Mononuclear cell (primary cell): Measurements from ENCODE around the gene DIDO1. TPM values are rescaled to one million over a fixed set of nuclear protein-coding genes. Genes with fewer than 3 reads are reported as not detected.

ENCODE experiments used
- H3K27me3 ChIP-seq: 2 replicates; pipeline ENCODE4 v1.6.0; 2011; ENCODE audit warnings: low read length, control low read depth; ENCODE audit not compliant: insufficient read depth
- H3K4me1 ChIP-seq: 2 replicates; pipeline ENCODE4 v1.5.1; 2011; ENCODE audit warnings: mild to moderate bottlenecking, low read length, control low read depth; ENCODE audit not compliant: insufficient read depth
- H3K4me3 ChIP-seq: 2 replicates; pipeline ENCODE4 v1.5.1; 2011; ENCODE audit warnings: mild to moderate bottlenecking, low read length, moderate library complexity
- H3K9me3 ChIP-seq: 2 replicates; pipeline ENCODE4 v1.5.1; 2011; ENCODE audit warnings: low read depth, mild to moderate bottlenecking, control low read depth, low read length
- total RNA-seq: library from RNA; depleted of rRNA; stranded (reverse); fragments of >200 nt; gene quantifications from one replicate; pipeline ENCODE4 v1.2.3, GENCODE V29; 2012

DIDO1 gene
- total RNA-seq, 1 donor = 55.1 TPM

- H3K4me3 ChIP-seq = no peak overlapping the region
- H3K27me3 ChIP-seq = no peaks in the 10 kb centered on the region
- no peaks in the 10 kb centered on the region for H3K9me3 ChIP-seq
- peaks cover 87% of the 10 kb centered on the region for H3K4me1 ChIP-seq
These were observed 8.2 kb downstream of the DIDO1 start for GRCh38 chr20:62918147-62918546.

- Histone ChIP-seq H3K4me1 (peaks cover 83% of the 10 kb centered on the region), H3K9me3 (no peaks in the 10 kb centered on the region), H3K4me3 (no peak overlapping the region), H3K27me3 (no peaks in the 10 kb centered on the region)
These were observed 8.6 kb downstream of the DIDO1 start for GRCh38 chr20:62917720-62918119.

GRCh38 chr20:62916703-62917476, 9.4 kb downstream of the DIDO1 start:
- Histone ChIP-seq H3K4me1 (peaks cover 76% of the 10 kb centered on the region), H3K27me3 (no peaks in the 10 kb centered on the region), H3K9me3 (no peaks in the 10 kb centered on the region), H3K4me3 (no peak overlapping the region)

- H3K4me1 ChIP-seq = peaks cover 59% of the 10 kb centered on the region
- no peaks in the 10 kb centered on the region for H3K9me3 ChIP-seq
- no peak overlapping the region for H3K4me3 ChIP-seq
- H3K27me3 ChIP-seq = no peaks in the 10 kb centered on the region
These were observed 11.3 kb downstream of the DIDO1 start for GRCh38 chr20:62914970-62915457.

GRCh38 chr20:62914436-62914835, 11.9 kb downstream of the DIDO1 start:
- no peaks in the 10 kb centered on the region for H3K27me3 ChIP-seq
- H3K4me1 ChIP-seq = peaks cover 53% of the 10 kb centered on the region
- no peaks in the 10 kb centered on the region for H3K9me3 ChIP-seq
- H3K4me3 ChIP-seq = no peak overlapping the region

- Histone ChIP-seq H3K27me3 (no peaks in the 10 kb centered on the region), H3K4me3 (no peak overlapping the region), H3K4me1 (peaks cover 40% of the 10 kb centered on the region), H3K9me3 (no peaks in the 10 kb centered on the region)
These were observed 13.2 kb downstream of the DIDO1 start for GRCh38 chr20:62913043-62913630.

GRCh38 chr20:62911701-62912280, 14.5 kb downstream of the DIDO1 start:
- Histone ChIP-seq H3K27me3 (no peaks in the 10 kb centered on the region), H3K4me3 (no peak overlapping the region), H3K9me3 (no peaks in the 10 kb centered on the region), H3K4me1 (peaks cover 27% of the 10 kb centered on the region)

- Histone ChIP-seq H3K4me1 (peaks cover 19% of the 10 kb centered on the region), H3K4me3 (no peak overlapping the region), H3K27me3 (no peaks in the 10 kb centered on the region), H3K9me3 (no peaks in the 10 kb centered on the region)
These were observed 15.4 kb downstream of the DIDO1 start for GRCh38 chr20:62910777-62911497.

GRCh38 chr20:62910217-62910766, 16.0 kb downstream of the DIDO1 start:
- Histone ChIP-seq H3K9me3 (no peaks in the 10 kb centered on the region), H3K4me1 (peaks cover 15% of the 10 kb centered on the region), H3K27me3 (no peaks in the 10 kb centered on the region), H3K4me3 (no peak overlapping the region)

GRCh38 chr20:62908971-62909791, 17.1 kb downstream of the DIDO1 start:
- Histone ChIP-seq H3K9me3 (no peaks in the 10 kb centered on the region), H3K4me3 (no peak overlapping the region), H3K4me1 (peaks cover 6% of the 10 kb centered on the region), H3K27me3 (no peaks in the 10 kb centered on the region)

GRCh38 chr20:62907384-62908317, 18.7 kb downstream of the DIDO1 start:
- Histone ChIP-seq H3K4me1 (no peaks in the 10 kb centered on the region), H3K9me3 (no peaks in the 10 kb centered on the region), H3K27me3 (no peaks in the 10 kb centered on the region), H3K4me3 (no peak overlapping the region)

- no peaks in the 10 kb centered on the region for H3K9me3 ChIP-seq
- no peaks in the 10 kb centered on the region for H3K27me3 ChIP-seq
- H3K4me1 ChIP-seq = no peaks in the 10 kb centered on the region
- no peak overlapping the region for H3K4me3 ChIP-seq
These were observed 19.5 kb downstream of the DIDO1 start for GRCh38 chr20:62906647-62907375.

GRCh38 chr20:62906209-62906608, 20.1 kb downstream of the DIDO1 start:
- Histone ChIP-seq H3K4me1 (no peaks in the 10 kb centered on the region), H3K9me3 (no peaks in the 10 kb centered on the region), H3K27me3 (no peaks in the 10 kb centered on the region), H3K4me3 (no peak overlapping the region)
